ENCODE data around the gene AGA.

- no peak for TF ChIP-seq CTCF (conservative IDR thresholded peaks at IDR 0.05; ENCODE audit: low read depth, low read length)
- TF ChIP-seq EZH2 (IDR thresholded peaks at IDR 0.05; ENCODE audit: low read length, unreplicated experiment): no peak
Measured at GRCh38 chr4:177386278-177386815, 55.9 kb downstream of the AGA start.
